Measurements from ENCODE around the gene IER2. TPM values are rescaled to one million over a fixed set of nuclear protein-coding genes. Genes with fewer than 3 reads are reported as not detected.
A peak's percentile ranks its signal among the peaks of the same experiment; 100 is the strongest.

The IER2 gene
- total and polyA plus RNA-seq, 9 of the 15 experiments (the other 6 are each of a cell fraction or from before 2014, with no cell fraction given), result 4.5 to 205 (median 23.7) TPM

- no peak for TF ChIP-seq PKNOX1 (IDR thresholded peaks at IDR 0.05)
- no peak for TF ChIP-seq TCF15 (CRISPR knock-in tag; IDR thresholded peaks at IDR 0.05)
- no peak for TF ChIP-seq KDM1A (IDR thresholded peaks at IDR 0.05)
- TF ChIP-seq ZNF449 (CRISPR knock-in tag; IDR thresholded peaks at IDR 0.05), result no peak
- no peak; the same call in 1 of the 2 replicates for TF ChIP-seq SP1 (CRISPR knock-in tag; IDR thresholded peaks at IDR 0.05)
- TF ChIP-seq PREB (CRISPR knock-in tag; IDR thresholded peaks at IDR 0.05), result no peak
- no peak for TF ChIP-seq TAL1 (IDR thresholded peaks at IDR 0.05)
- no peak for TF ChIP-seq THAP12 (CRISPR knock-in tag; IDR thresholded peaks at IDR 0.05)
- TF ChIP-seq SREBF1 (IDR thresholded peaks at IDR 0.05; ENCODE audit: borderline replicate concordance, low read depth, low read length), result no peak
- no peak for TF ChIP-seq TOE1 (IDR thresholded peaks at IDR 0.05; ENCODE audit: borderline replicate concordance)
- TF ChIP-seq TOE1 (CRISPR knock-in tag; IDR thresholded peaks at IDR 0.05; ENCODE audit: borderline replicate concordance, low read depth), result no peak
- TF ChIP-seq FOS (IDR thresholded peaks at IDR 0.05; ENCODE audit: extremely low read depth, insufficient read length), result no peak
- TF ChIP-seq RAD21 (CRISPR knock-in tag; conservative IDR thresholded peaks at IDR 0.05 in 1 of 2, IDR thresholded peaks at IDR 0.05 in 1 of 2), result peak in 1 of 2 experiments; percentile 1; a peak in 1 of 4 replicates
- TF ChIP-seq ZSCAN32 (CRISPR knock-in tag; IDR thresholded peaks at IDR 0.05), result no peak
- TF ChIP-seq TSC22D4 (tag; IDR thresholded peaks at IDR 0.05), result no peak
- no peak for TF ChIP-seq NCOR1 (IDR thresholded peaks at IDR 0.05)
- no peak for TF ChIP-seq KLF10 (CRISPR knock-in tag; IDR thresholded peaks at IDR 0.05)
- peak; percentile 7 for TF ChIP-seq HNRNPLL (IDR thresholded peaks at IDR 0.05; ENCODE audit: low read depth, low read length, poor library complexity, severe bottlenecking)
- no peak for TF ChIP-seq SOX6 (IDR thresholded peaks at IDR 0.05)
- no peak for TF ChIP-seq TRIM28 (IDR thresholded peaks at IDR 0.05)
- TF ChIP-seq ARHGAP35 (IDR thresholded peaks at IDR 0.05; ENCODE audit: partially characterized antibody), result no peak
- no peak; the same call in 1 of the 2 replicates for TF ChIP-seq CREB1 (IDR thresholded peaks at IDR 0.05)
- no peak for TF ChIP-seq CREB1 (CRISPR knock-in tag; IDR thresholded peaks at IDR 0.05)
- no peak for TF ChIP-seq NFRKB (IDR thresholded peaks at IDR 0.05; ENCODE audit: low read depth)
Measured at GRCh38 chr19:13153569-13154240, 3.5 kb downstream of the IER2 start (continued).
